ENCODE results near the gene RELA.
"Not testable (repeated sequence)": the region's sequence is repeated elsewhere in the genome, so short reads cannot be mapped to it uniquely, and the experiment has no call there.

The RELA gene

GRCh38 chr11:65644837-65645236 lies 17.9 kb downstream of the RELA start:
- H3K4me3 ChIP-seq (ENCODE audit: low read length) = no peak overlapping the region
- no peak for TF ChIP-seq CTCF (conservative IDR thresholded peaks at IDR 0.05; ENCODE audit: low read length)

GRCh38 chr11:65643971-65644370 lies 18.7 kb downstream of the RELA start:
- TF ChIP-seq CTCF (conservative IDR thresholded peaks at IDR 0.05; ENCODE audit: low read length) = no peak
- no peak for DNase-seq (ENCODE audit: low read depth)
- H3K4me3 ChIP-seq (ENCODE audit: low read length) = no peak overlapping the region

More at GRCh38 chr11:65644837-65645236, 17.9 kb downstream of the RELA start:
- DNase-seq (ENCODE audit: low read depth) = no peak

GRCh38 chr11:65642014-65642671 lies 20.6 kb downstream of the RELA start:
- no peak for DNase-seq (ENCODE audit: low read depth)
- H3K4me3 ChIP-seq (ENCODE audit: low read length) = no peak overlapping the region
- TF ChIP-seq CTCF (conservative IDR thresholded peaks at IDR 0.05; ENCODE audit: low read length) = no peak

GRCh38 chr11:65641297-65642013 lies 21.3 kb downstream of the RELA start:
- no peak overlapping the region for H3K4me3 ChIP-seq (ENCODE audit: low read length)
- TF ChIP-seq CTCF (conservative IDR thresholded peaks at IDR 0.05; ENCODE audit: low read length) = no peak
- DNase-seq (ENCODE audit: low read depth) = no peak

GRCh38 chr11:65640483-65641296 lies 22.0 kb downstream of the RELA start:
- TF ChIP-seq CTCF (conservative IDR thresholded peaks at IDR 0.05; ENCODE audit: low read length) = no peak

GRCh38 chr11:65639623-65640482 lies 22.9 kb downstream of the RELA start:
- no peak for DNase-seq (ENCODE audit: low read depth)
- H3K4me3 ChIP-seq (ENCODE audit: low read length) = no peak overlapping the region
- TF ChIP-seq CTCF (conservative IDR thresholded peaks at IDR 0.05; ENCODE audit: low read length) = no peak

More at GRCh38 chr11:65640483-65641296, 22.0 kb downstream of the RELA start:
- DNase-seq (ENCODE audit: low read depth) = no peak
- H3K4me3 ChIP-seq (ENCODE audit: low read length) = no peak overlapping the region

- not testable (repeated sequence) for DNase-seq (ENCODE audit: low read depth); H3K4me3 ChIP-seq (ENCODE audit: low read length)
Measured at GRCh38 chr11:65639228-65639597, 23.5 kb downstream of the RELA start.

Measured in AG10803 (cell line).